Neural cell (in vitro differentiated cells): ENCODE data around the gene TSPAN1.

Experiments used
- EP300 ChIP-seq: fragments of 450-650 bp; conservative IDR thresholded peaks from 2 replicates; pipeline ENCODE4 v1.6.1; 2014; ENCODE audit warnings: antibody characterized with exemption, mild to moderate bottlenecking, moderate library complexity; ENCODE audit not compliant: poor library complexity, severe bottlenecking
- EZH2 ChIP-seq: fragments of 200-600, 300-800 bp; shearing (Covaris generic), sonication (generic); IDR thresholded peaks from 2 replicates; pipeline ENCODE4 v1.6.1; 2014; ENCODE audit warnings: antibody characterized with exemption, low read length, borderline replicate concordance, mild to moderate bottlenecking; ENCODE audit not compliant: insufficient read depth, poor library complexity, severe bottlenecking
- MXI1 ChIP-seq: fragments of 450-650 bp; conservative IDR thresholded peaks from 2 replicates; pipeline ENCODE4 v1.6.1; 2014; ENCODE audit warnings: antibody characterized with exemption, mild to moderate bottlenecking; ENCODE audit not compliant: poor library complexity, severe bottlenecking
- TF ChIP-seq, protein P1 (sequence below): fragments of 450-650 bp; IDR thresholded peaks from 2 replicates; pipeline ENCODE4 v1.5.1; 2014; ENCODE audit warnings: antibody characterized with exemption, mild to moderate bottlenecking, moderate library complexity; ENCODE audit not compliant: poor library complexity, severe bottlenecking
- TF ChIP-seq, protein P2 (sequence below): IDR thresholded peaks from 2 replicates; pipeline ENCODE4 v1.6.1; 2012; ENCODE audit warnings: borderline replicate concordance

DNA sequence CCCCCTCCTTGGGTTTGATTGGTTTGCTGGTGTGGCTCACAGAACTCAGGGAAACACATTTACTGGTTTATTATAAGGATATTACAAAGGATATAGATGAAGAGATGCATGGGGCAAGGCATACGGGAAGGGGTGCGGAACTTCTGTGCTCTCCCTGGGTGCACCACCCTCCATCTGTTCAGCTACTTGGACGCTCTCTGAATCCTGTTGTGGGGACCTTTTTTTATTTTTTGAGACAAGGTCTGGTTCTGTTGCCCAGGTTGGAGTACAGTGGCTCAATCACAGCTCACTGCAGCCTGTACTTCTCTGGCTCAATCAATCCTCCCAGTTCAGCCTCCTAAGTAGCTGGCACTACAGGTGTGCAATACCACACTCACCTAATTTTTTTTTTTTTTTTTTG, 35.7 kb downstream of the TSPAN1 start:
- TF ChIP-seq, protein P1, sequence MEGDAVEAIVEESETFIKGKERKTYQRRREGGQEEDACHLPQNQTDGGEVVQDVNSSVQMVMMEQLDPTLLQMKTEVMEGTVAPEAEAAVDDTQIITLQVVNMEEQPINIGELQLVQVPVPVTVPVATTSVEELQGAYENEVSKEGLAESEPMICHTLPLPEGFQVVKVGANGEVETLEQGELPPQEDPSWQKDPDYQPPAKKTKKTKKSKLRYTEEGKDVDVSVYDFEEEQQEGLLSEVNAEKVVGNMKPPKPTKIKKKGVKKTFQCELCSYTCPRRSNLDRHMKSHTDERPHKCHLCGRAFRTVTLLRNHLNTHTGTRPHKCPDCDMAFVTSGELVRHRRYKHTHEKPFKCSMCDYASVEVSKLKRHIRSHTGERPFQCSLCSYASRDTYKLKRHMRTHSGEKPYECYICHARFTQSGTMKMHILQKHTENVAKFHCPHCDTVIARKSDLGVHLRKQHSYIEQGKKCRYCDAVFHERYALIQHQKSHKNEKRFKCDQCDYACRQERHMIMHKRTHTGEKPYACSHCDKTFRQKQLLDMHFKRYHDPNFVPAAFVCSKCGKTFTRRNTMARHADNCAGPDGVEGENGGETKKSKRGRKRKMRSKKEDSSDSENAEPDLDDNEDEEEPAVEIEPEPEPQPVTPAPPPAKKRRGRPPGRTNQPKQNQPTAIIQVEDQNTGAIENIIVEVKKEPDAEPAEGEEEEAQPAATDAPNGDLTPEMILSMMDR, result no peak
- TF ChIP-seq, protein P2, sequence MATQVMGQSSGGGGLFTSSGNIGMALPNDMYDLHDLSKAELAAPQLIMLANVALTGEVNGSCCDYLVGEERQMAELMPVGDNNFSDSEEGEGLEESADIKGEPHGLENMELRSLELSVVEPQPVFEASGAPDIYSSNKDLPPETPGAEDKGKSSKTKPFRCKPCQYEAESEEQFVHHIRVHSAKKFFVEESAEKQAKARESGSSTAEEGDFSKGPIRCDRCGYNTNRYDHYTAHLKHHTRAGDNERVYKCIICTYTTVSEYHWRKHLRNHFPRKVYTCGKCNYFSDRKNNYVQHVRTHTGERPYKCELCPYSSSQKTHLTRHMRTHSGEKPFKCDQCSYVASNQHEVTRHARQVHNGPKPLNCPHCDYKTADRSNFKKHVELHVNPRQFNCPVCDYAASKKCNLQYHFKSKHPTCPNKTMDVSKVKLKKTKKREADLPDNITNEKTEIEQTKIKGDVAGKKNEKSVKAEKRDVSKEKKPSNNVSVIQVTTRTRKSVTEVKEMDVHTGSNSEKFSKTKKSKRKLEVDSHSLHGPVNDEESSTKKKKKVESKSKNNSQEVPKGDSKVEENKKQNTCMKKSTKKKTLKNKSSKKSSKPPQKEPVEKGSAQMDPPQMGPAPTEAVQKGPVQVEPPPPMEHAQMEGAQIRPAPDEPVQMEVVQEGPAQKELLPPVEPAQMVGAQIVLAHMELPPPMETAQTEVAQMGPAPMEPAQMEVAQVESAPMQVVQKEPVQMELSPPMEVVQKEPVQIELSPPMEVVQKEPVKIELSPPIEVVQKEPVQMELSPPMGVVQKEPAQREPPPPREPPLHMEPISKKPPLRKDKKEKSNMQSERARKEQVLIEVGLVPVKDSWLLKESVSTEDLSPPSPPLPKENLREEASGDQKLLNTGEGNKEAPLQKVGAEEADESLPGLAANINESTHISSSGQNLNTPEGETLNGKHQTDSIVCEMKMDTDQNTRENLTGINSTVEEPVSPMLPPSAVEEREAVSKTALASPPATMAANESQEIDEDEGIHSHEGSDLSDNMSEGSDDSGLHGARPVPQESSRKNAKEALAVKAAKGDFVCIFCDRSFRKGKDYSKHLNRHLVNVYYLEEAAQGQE, result no peak
- TF ChIP-seq EZH2 (no peak), MXI1 (no peak), EP300 (no peak)
